ENCODE measurements around the gene ZNF878. TPM values are rescaled to one million over a fixed set of nuclear protein-coding genes. Genes with fewer than 3 reads are reported as not detected.
"Not testable (repeated sequence)": the region's sequence is repeated elsewhere in the genome, so short reads cannot be mapped to it uniquely, and the experiment has no call there.

The ZNF878 gene
- not detected in 2 replicates for total RNA-seq (2014; rRNA removed; shearing (Covaris generic))

DNA sequence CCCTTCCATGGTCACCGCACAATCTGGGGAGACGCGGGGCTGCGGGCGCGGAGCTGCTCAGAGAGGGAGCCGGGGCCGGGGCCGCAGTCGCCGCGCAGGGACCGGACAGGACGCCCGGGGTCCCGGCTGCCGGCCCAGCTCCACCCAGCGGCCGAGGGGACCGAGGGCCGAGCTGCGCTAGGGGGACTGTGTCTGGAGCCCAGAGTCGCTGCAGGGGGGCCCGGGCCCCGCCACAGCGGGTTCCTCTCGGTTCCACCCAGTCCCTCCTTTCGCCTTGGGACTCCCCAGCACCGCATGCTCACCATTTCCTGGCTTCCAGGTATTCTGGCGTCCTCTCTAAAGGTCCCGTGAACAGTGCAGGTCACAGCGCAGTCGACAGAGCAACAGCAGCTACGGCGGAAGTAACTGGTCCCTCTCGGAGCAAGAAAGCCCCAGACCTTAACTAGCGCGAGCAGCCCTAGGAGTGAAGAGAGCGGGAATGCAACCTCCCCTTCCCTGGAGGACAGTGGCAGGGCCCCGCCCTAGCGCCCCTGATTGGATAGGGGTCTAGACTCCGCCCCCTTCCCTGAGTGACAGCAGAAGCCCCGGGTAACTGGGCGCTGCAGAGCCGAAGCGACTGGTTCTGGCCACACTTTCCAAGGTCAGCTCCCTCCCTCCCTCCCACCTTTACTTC is at the start of gene ZNF878:
Gene ZNF878, minus strand, starts transcription at position 465 of the 673 bp plus-strand sequence. Its CDS starts 160 bp downstream, at position 305.
- peak; percentile 97 for DNase-seq
- no peaks in the 10 kb centered on the region for H3K36me3 ChIP-seq (replicated peaks; ENCODE audit: control insufficient read depth, insufficient read depth, low read length)

DNA sequence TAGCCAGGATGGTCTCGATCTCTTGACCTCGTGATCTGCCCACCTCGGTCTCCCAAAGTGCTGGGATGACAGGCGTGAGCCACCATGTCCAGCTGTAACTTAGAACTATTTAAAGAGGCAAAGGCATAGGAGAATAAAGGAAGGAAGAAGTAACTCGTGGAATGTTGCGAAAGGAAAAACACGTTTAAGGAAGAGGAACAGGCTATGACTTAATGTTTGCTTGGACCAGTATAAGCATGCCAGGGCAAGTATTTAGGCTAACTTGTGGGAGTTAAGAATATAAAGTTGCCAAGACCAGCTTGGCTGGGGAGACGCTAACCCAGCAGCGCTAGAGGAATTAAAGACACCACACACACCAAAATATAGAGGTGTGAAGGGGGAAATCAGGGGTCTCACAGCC is 45.3 kb upstream of the ZNF878 start:
- H3K4me3 ChIP-seq (ENCODE audit: insufficient read depth, low read depth, low read length) = no peak overlapping the region
- DNase-seq = no peak
- H3K36me3 ChIP-seq (replicated peaks; ENCODE audit: control insufficient read depth, insufficient read depth, low read length) = peaks cover 6% of the 10 kb centered on the region
- H3K27me3 ChIP-seq (ENCODE audit: control insufficient read depth, insufficient read depth, low read length) = no peaks in the 10 kb centered on the region

More for the DNA sequence above, at the start of gene ZNF878:
- Histone ChIP-seq H3K4me3 (ENCODE audit: insufficient read depth, low read depth, low read length) (peak within 1 kb of the TSS; percentile 66; the same call in 1 of the 2 replicates), H3K27me3 (ENCODE audit: control insufficient read depth, insufficient read depth, low read length) (no peaks in the 10 kb centered on the region)

DNA sequence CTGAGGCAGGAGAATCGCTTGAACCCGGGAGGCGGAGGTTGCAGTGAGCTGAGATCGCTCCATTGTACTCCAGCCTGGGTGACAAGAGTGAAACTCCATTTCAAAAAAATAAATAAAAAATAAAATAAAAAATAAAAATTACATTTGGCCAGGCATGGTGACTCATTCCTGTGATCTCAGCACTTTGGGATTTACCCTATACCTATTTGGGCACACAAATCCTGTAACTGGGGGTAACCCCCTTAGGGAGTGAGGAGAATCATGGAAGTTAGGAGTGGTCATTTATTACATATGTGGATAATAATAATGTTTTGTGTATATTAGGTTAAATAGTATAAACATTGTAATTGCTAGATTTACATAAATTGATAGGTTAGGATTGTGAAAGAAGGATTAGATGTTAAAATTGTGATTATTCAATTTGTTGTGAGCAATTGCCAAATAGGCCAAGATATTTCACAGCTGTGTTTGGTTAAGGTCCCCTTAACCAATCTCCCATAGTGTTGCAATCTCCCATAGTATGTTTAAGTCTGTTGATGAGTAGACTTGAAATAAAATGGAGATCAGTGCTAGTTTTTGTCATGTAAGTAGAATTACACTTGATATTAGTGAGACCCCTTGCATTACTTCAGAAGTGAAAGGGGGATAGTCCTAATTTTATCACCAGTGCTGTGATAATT is 42.5 kb upstream of the ZNF878 start:
- Histone ChIP-seq H3K36me3 (replicated peaks; ENCODE audit: control insufficient read depth, insufficient read depth, low read length) (peaks cover 6% of the 10 kb centered on the region), H3K4me3 (ENCODE audit: insufficient read depth, low read depth, low read length) (no peak overlapping the region), H3K27me3 (ENCODE audit: control insufficient read depth, insufficient read depth, low read length) (no peaks in the 10 kb centered on the region)
- no peak for DNase-seq

DNA sequence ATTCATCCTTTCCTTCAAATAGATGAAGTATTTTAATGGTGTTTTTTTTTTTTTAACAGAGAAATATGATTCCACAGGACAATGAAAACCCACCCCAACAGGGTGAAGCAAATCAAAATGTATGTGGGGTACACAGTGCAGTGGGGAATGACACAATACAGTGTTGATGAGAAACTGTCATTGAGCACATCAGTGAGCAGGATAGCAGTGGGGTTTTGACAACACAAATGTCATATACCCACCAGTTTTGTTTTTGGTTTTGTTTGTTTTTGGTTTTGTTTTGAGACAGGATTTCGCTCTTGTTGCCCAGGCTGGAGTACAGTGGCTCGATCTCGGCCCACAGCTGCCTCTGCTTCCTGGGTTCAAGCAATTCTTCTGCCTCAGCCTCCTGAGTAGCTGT is 41.0 kb upstream of the ZNF878 start:
- DNase-seq = no peak
- H3K4me3 ChIP-seq (ENCODE audit: insufficient read depth, low read depth, low read length) = no peak overlapping the region
- H3K36me3 ChIP-seq (replicated peaks; ENCODE audit: control insufficient read depth, insufficient read depth, low read length) = peaks cover 6% of the 10 kb centered on the region
- H3K27me3 ChIP-seq (ENCODE audit: control insufficient read depth, insufficient read depth, low read length) = no peaks in the 10 kb centered on the region

DNA sequence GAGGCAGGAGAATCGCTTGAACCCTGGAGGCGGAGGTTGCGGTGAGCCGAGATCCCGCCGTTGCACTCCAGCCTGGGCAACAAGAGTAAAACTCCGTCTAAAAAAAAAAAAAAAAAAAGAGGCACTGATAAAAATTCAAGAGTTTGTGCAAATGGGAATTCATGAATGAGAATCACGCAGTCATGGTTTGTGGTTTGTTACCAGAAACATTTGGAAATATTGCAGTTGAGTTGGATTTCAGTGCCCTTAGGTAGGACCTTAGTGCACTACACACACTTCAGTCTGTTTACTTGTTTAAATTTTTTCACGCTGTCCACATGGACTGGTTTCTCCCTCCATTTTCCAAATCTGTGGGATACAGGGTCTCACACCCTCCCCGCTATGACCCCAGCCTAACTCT is 40.2 kb upstream of the ZNF878 start:
- no peaks in the 10 kb centered on the region for H3K27me3 ChIP-seq (ENCODE audit: control insufficient read depth, insufficient read depth, low read length)
- DNase-seq = no peak
- H3K4me3 ChIP-seq (ENCODE audit: insufficient read depth, low read depth, low read length) = peak overlapping the region; percentile 55; the same call in 1 of the 2 replicates
- H3K36me3 ChIP-seq (replicated peaks; ENCODE audit: control insufficient read depth, insufficient read depth, low read length) = peaks cover 4% of the 10 kb centered on the region

DNA sequence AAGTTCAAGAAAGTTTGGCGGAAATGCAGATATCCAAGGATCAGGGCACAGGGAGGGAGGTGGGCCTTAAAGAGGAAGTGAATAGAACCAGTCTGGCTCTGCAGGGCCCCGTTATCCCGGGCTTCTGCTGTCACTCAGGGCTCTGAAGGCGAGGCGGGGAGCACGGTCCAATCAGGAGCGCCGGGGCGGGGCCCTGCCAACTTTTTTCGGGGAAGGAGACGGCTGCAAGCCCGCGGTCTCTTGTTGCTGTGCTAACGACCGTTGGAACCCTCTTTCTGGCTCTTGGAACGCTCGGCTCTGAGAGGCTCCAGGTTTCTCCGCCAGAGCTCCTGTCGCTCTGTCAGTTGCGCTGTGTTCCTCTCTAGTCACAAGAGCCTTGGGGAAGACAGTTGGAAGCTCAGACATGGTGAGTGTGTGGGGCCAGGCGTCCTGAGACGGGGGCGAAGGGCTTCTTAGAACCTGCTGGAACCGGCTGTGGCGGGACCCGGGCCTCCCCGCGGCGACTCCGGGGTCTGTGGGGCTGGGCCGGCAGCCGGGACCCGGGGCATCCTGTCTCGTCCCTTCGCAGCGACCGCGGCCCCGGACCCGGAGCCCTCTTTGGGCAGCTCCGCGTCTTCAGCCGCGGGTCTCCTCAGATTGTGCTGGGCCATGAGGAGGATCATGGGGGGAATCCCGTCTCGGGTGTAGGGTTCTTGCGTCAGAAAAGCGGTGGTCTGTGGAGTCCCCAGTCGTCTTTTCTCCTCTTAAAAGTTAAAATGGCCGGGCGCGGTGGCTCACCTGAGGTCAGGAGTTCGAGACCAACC is 39.5 kb upstream of the ZNF878 start:
- Histone ChIP-seq H3K4me3 (ENCODE audit: insufficient read depth, low read depth, low read length) (peak overlapping the region; percentile 55), H3K27me3 (ENCODE audit: control insufficient read depth, insufficient read depth, low read length) (no peaks in the 10 kb centered on the region), H3K36me3 (replicated peaks; ENCODE audit: control insufficient read depth, insufficient read depth, low read length) (peaks cover 3% of the 10 kb centered on the region)
- DNase-seq = peak; percentile 96

DNA sequence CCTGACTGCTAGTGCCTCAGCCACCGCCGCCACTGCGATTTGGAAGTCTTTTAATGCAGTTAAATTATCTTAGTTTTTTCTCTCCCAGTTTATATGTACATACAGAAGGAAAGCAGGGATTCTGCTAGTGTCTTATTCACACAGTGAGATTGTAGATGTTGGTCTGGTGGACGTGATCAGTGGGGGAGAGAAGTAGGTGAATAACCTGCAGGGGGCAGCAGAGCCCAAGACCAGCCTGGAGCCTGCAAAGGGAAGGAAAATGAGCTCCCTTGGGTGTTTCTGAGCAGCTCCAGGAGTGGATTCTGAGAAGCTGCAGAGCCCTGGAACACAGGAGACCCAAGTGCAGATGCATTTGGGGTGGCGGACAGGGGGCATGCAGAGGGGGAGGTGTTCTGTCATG is 38.0 kb upstream of the ZNF878 start:
- peak; percentile 76 for DNase-seq
- H3K27me3 ChIP-seq (ENCODE audit: control insufficient read depth, insufficient read depth, low read length) = no peaks in the 10 kb centered on the region
- no peak overlapping the region for H3K4me3 ChIP-seq (ENCODE audit: insufficient read depth, low read depth, low read length)
- H3K36me3 ChIP-seq (replicated peaks; ENCODE audit: control insufficient read depth, insufficient read depth, low read length) = peaks cover 3% of the 10 kb centered on the region

DNA sequence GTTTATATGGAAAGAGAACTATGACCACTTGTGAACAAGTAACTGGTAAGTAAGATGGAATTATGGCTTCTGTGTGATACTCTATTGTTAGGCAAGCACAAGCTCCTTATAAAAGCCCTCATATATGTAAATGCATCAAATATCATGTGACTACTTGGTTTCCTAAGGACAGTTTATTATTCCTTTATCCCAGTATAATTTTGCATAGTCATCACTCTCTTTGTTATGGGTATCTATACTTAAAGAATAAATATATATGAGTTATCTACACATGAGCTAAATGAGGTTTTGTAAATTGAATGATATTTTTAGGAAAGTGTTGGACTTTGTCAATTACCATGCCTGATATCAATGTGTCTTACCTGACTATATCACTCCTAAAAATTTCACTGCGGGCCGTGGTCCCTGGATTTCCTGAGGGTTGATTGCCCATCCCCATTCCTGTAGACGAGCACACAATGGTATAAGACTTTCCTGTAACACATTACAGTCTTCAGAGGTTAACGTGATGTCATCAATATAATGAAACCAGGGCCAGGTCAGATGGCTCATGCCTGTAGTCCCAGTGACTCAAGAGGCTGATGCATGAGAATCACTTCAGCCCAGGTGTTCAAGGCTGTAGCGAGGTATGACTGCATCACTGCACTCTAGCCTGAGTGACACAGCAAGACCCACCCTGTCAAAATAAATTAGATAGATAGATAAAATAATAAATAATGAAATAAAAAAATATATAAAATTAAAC is 32.5 kb upstream of the ZNF878 start:
- no peak for DNase-seq
- Histone ChIP-seq H3K4me3 (ENCODE audit: insufficient read depth, low read depth, low read length) (no peak overlapping the region), H3K27me3 (ENCODE audit: control insufficient read depth, insufficient read depth, low read length) (no peaks in the 10 kb centered on the region), H3K36me3 (replicated peaks; ENCODE audit: control insufficient read depth, insufficient read depth, low read length) (no peaks in the 10 kb centered on the region; the same call in 1 of the 2 replicates)

DNA sequence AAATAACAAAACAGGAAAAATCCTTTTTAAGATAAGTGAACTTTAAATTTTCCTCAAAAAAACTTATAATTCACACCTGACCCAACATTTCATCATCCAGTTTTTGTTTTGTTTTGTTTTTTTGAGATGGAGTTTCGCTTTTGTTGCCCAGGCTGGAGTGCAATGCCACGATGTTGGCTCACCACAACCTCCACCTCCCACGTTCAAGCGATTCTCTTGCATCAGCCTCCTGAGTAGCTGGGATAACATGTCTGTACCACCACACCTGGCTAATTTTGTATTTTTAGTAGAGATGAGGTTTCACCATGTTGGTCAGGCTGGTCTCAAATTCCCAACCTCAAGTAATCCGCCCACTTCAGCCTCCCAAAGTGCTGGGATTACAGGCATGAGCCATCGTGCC is 30.6 kb upstream of the ZNF878 start:
- not testable (repeated sequence) for H3K4me3 ChIP-seq (ENCODE audit: insufficient read depth, low read depth, low read length); H3K36me3 ChIP-seq (replicated peaks; ENCODE audit: control insufficient read depth, insufficient read depth, low read length); H3K27me3 ChIP-seq (ENCODE audit: control insufficient read depth, insufficient read depth, low read length); DNase-seq

DNA sequence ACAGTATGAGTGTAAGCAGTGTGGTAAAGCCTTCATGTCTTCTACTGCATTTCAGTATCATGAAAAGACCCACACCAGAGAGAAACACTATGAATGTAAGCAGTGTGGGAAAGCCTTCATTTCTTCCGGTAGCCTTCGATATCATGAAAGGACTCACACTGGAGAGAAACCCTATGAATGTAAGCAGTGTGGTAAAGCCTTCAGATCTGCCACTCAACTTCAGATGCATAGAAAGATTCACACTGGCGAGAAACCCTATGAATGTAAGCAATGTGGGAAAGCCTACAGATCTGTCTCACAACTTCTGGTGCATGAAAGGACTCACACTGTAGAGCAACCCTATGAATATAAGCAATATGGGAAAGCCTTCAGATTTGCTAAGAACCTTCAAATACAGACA is 24.6 kb upstream of the ZNF878 start:
- DNase-seq = no peak
- no peak overlapping the region for H3K4me3 ChIP-seq (ENCODE audit: insufficient read depth, low read depth, low read length)
- peaks cover 31% of the 10 kb centered on the region for H3K36me3 ChIP-seq (replicated peaks; ENCODE audit: control insufficient read depth, insufficient read depth, low read length)
- no peaks in the 10 kb centered on the region for H3K27me3 ChIP-seq (ENCODE audit: control insufficient read depth, insufficient read depth, low read length)

DNA sequence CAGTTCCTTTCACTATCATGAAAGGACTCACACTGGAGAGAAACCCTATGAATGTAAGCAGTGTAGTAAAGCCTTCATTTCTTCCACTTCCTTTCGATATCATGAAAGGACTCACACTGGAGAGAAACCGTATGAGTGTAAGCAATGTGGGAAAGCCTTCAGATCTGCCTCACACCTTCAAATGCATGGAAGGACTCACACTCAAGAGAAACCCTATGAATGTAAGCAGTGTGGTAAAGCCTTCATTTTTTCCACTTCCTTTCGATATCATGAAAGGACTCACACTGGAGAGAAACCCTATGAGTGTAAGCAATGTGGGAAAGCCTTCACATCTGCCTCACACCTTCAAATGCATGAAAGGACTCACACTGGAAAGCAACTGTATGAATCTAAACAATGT is 23.6 kb upstream of the ZNF878 start:
- not testable (repeated sequence) for H3K27me3 ChIP-seq (ENCODE audit: control insufficient read depth, insufficient read depth, low read length); H3K4me3 ChIP-seq (ENCODE audit: insufficient read depth, low read depth, low read length); DNase-seq
- H3K36me3 ChIP-seq (replicated peaks; ENCODE audit: control insufficient read depth, insufficient read depth, low read length) = peaks cover 31% of the 10 kb centered on the region

DNA sequence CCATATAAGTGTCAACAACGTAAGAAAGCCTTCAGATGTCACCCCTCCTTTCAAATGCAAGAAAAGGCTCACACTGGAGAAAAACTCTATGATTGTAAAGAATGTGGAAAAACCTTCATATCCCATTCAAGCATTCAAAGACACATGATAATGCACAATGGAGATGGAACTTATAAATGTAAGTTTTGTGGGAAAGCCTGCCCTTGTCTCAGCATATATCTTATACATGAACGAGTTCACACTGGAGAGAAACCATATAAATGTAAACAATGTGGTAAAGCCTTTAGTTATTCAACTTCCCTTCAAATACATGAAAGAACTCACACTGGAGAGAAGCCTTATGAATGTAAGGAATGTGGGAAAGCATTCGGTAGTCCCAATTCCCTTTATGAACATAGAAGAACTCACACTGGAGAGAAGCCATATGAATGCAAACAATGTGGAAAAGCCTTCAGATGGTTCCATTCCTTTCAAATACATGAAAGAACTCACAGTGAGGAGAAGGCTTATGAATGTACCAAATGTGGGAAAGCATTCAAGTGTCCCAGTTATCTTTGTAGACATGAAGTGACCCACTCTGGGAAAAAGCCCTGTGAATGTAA is 22.9 kb upstream of the ZNF878 start:
- no peak overlapping the region for H3K4me3 ChIP-seq (ENCODE audit: insufficient read depth, low read depth, low read length)
- no peak for DNase-seq
- H3K27me3 ChIP-seq (ENCODE audit: control insufficient read depth, insufficient read depth, low read length) = no peaks in the 10 kb centered on the region
- H3K36me3 ChIP-seq (replicated peaks; ENCODE audit: control insufficient read depth, insufficient read depth, low read length) = peaks cover 31% of the 10 kb centered on the region

DNA sequence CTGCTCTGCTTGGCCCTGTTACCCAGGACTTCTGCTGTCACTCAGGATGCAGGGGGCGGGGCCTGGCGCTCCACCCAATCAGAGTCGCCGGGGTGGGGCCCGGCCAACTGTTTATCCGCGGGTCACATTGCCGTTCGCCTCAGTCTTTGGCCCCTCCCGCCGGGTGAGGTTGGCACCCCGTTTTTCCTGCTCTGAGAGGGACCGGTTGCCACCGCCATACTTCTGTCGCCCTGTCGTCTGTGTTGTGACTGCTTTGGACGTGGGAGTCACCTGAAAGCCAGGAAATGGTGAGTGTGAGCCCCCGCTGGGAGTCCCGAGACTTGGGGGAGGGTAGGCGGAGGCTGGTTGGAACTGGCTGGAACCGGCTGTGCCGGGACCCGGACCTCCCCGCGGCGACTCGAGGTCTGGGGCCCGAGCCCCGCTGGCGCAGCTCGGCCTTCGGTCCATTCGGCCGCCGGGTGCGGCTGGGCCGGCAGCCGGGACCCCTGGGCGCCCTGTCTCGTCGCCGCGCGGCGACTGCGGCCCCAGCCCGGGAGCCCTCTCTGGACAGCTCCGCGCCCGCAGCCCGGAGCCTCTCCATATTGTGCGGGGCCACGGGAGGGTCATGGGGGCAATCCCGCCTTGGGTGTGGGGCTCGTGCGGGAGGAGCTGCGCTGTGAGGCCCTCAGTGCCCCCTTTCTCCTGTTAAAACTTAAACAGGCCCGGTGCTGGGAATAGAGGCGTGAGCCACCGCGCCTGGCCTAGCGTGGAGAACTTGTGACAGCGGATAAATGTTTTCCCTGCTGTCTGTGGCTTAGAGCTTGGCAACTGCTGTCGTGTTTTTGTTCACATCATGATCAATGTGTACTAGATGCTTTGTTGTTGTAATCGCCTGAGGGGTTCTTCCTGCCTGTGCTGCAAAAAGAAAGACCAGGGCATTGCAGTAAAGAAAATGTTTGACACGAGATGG is 12.1 kb upstream of the ZNF878 start, which contains the start of gene ZNF844:
Gene ZNF844, plus strand, starts transcription at position 142 of the 949 bp plus-strand sequence. Its CDS starts 143 bp downstream, at position 285.
- DNase-seq = peak; percentile 98
- Histone ChIP-seq H3K36me3 (replicated peaks; ENCODE audit: control insufficient read depth, insufficient read depth, low read length) (no peaks in the 10 kb centered on the region; the same call in 1 of the 2 replicates), H3K4me3 (ENCODE audit: insufficient read depth, low read depth, low read length) (peak within 1 kb of the TSS; percentile 45), H3K27me3 (ENCODE audit: control insufficient read depth, insufficient read depth, low read length) (no peaks in the 10 kb centered on the region)

All from H7 (cell line).